LNCAP (cell line): ENCODE data around the gene ERAS.

Experiments used
- TF ChIP-seq, protein P1 (sequence below): fragments of 450-650 bp; IDR thresholded peaks from 2 replicates; pipeline ENCODE4 v1.5.1; 2017; ENCODE audit warnings: mild to moderate bottlenecking

The ERAS gene

DNA sequence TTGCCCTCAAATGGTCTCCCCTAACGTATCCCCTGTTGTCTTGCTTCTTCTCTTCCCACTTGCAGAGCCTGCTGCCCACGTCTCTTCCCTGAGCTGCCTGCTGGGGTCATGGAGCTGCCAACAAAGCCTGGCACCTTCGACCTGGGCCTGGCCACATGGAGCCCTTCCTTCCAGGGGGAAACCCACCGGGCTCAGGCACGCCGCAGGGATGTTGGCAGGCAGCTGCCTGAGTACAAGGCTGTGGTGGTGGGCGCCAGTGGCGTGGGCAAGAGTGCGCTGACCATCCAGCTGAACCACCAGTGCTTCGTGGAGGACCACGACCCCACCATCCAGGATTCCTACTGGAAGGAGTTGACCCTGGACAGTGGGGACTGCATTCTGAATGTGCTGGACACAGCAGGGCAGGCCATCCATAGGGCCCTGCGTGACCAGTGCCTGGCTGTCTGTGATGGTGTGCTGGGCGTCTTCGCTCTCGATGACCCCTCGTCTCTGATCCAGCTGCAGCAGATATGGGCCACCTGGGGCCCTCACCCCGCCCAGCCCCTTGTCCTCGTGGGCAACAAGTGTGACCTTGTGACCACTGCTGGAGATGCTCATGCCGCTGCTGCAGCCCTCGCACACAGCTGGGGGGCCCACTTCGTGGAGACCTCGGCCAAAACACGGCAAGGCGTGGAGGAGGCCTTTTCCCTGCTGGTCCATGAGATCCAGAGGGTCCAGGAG, 2.9 kb downstream of the ERAS start:
- TF ChIP-seq, protein P1, sequence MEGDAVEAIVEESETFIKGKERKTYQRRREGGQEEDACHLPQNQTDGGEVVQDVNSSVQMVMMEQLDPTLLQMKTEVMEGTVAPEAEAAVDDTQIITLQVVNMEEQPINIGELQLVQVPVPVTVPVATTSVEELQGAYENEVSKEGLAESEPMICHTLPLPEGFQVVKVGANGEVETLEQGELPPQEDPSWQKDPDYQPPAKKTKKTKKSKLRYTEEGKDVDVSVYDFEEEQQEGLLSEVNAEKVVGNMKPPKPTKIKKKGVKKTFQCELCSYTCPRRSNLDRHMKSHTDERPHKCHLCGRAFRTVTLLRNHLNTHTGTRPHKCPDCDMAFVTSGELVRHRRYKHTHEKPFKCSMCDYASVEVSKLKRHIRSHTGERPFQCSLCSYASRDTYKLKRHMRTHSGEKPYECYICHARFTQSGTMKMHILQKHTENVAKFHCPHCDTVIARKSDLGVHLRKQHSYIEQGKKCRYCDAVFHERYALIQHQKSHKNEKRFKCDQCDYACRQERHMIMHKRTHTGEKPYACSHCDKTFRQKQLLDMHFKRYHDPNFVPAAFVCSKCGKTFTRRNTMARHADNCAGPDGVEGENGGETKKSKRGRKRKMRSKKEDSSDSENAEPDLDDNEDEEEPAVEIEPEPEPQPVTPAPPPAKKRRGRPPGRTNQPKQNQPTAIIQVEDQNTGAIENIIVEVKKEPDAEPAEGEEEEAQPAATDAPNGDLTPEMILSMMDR = no peak

DNA sequence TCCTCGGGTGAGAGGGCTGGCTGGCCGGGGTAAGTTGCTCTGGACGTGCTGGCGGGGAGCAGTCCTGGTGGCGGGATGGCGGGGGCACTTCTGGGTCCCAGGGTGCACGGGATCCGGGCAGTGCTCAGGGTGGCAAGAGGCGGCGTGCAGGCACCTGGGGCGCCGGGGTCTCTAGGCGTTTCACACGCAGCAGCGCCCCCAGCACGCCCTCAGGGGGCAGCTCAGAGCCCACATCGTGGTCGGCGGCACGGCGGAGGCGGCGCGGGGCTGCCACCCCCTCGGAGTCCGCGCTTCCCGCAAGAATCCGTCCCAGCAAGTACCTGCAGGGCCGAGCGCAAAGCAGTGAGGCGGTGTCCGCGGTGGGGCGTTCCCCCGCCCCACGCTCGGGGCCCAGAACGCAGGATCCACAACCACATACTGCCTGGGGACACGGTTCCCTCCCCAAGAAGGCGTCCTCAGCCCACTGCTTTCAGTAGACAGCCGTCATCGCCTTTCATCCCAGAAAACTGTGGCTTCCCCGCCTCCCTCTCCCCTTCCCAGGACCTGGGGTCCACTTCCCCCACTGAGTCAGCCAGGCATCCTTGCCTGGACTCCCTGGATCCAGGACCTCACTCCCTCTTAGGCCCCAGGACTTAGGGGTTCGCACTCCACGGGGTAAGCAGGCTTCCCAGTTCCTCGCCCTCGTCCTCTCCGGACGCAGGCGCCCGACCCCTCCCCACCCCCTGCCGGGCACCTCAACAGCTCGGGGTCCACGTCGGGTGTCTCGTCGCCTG, 5.0 kb downstream of the ERAS start:
- TF ChIP-seq, protein P1 = no peak

DNA sequence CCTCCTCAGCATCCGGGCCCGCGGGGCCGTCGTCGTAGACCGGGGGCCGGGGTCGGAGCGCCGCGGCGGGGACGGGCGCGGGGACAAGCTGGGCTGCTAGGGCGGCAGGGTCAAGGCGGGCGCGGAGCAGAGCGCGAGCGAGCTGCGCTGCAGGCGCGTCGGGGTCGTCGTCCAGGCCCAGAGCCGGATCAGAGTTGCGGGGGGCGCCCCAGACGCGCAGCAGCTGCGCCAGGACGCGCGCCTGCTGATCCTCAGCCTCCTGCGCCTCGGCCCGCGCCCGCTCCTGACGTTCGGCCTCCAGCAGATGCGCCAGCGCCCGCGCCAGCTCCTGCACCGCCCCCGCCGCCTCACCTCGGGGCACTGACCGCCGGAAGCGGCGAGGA, 5.6 kb downstream of the ERAS start:
- TF ChIP-seq, protein P1 = no peak

DNA sequence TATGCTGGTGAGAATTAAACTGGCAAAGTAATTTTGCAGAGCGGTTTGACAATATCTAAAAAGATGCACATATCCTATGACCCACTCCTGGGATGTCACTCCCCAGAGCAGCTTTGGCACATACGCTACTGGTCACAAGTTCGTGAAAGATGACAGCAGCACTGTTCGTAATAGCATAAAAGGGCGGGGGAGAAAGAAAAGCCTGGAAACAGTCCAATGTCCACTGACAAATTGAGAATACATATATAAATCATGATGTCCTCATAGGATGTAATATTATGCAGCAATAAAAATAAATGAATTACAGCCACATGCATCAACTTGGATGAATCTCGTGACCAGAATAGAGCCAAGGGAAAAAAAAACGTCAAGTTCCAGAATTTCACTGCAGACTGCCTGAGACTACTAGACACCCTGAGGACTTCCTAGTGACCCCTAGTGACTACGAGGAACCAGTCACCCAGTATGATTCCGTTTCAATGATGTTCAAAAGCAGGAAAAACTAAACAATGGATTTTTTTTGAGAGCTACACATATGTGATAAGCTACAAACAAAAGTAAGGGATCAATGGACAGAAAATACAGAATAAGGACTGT, 7.3 kb downstream of the ERAS start:
- TF ChIP-seq, protein P1 = no peak; the same call in 1 of the 2 replicates

DNA sequence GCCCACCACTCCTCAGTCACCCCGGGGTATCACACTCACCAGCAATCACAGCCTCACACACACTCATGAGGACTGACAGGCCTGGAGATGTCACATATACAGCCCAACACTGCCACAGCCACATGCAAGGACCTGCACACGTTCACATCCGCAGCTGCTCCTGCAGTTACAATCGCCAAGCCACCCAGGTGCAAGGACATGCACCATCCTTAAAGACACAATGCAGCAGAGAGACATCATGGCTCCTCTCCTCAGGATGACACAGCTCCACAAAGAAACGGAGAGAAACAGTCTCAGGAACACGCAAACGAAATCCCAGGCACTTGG, 8.0 kb downstream of the ERAS start:
- TF ChIP-seq, protein P1 = no peak

DNA sequence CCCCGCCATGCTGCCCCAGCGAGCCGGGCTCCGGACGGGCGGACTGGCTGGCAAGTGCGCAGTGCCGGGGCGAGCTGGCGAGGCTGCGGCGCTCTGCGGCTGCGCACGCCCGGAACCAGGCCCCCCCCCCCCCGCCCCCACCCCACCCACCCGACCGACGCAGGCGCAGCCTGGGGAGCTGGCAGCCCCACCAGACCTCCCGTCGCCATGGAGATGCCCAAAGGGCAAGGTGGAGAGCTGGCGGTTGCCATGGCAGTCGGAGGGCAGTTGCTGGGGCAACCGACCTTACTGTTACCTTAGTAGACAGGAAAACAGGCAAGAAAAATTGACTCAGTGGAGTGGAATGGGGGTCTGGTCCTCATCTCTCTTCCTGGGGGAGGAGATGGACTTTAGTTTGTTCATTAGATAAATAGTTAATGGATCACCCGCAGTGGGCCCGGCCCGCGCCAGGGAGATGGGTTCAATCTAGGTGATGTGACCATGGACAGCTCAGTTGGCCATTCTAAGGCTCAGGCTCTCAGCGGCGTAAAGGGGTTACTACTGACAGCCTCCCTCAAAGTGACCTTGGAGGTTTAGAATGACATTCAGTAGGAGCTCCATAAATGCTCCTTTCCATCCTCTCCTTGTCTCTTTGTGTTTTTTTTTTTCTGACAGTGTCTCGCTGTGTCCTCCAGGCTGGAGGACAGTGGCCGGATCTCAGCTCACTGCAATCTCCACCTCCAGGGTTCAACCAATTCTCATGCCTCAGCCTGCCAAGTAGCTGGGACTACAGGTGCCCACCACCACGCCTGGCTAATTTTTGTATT, 9.4 kb downstream of the ERAS start, which contains the start of gene PCSK1N:
PCSK1N (minus strand) TSS at position 87 of the 806 bp plus-strand sequence; CDS start at position 9, 78 bp downstream.
- TF ChIP-seq, protein P1 = no peak

DNA sequence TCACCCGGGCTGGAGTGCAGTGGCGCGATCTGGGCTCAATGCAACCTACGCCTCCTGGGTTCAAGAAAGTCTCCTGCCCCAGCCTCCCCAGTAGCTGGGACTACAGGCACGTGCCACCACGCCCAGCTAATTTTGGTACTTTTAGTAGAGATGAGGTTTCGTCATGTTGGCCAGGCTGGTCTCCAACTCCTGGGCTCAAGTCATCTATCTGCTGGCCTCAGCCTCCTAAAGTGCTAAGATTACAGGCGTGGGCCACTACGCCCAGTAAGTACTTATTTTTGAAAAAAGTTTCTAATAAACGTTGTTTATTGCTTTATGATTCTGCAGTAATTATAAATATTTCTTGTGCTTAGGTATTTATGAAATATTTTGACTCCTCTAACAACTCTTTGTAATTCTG, 13.4 kb downstream of the ERAS start:
- TF ChIP-seq, protein P1 = no peak
